ENCODE results near the gene GALNT14. TPM values are rescaled to one million over a fixed set of nuclear protein-coding genes. Genes with fewer than 3 reads are reported as not detected.

GALNT14 gene
- total RNA-seq, 1 experiment from 2014 or later, result 1.6 TPM

DNA sequence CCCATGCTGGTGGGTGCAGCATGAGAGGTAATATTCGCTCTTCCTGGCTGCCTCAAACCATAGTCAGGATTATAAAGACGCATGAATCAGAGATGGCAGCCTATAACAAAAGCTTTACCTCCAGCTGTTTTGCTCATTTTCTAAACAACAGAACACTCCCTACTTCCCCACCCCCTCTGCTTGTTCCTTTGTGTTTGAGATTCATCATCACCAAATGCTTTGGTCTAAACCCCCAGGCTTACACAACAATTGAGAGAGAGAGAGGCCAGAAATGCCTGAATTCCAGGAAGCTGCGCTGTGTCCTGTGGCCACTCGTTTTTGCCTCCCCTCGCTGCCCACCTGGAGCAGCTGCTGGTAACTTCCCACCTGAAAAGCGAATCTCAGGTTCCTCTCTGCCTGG, 252.2 kb downstream of the GALNT14 start:
- H3K9me2 ChIP-seq (replicated peaks; ENCODE audit: insufficient read depth, low read length), result no peaks in the 10 kb centered on the region

DNA sequence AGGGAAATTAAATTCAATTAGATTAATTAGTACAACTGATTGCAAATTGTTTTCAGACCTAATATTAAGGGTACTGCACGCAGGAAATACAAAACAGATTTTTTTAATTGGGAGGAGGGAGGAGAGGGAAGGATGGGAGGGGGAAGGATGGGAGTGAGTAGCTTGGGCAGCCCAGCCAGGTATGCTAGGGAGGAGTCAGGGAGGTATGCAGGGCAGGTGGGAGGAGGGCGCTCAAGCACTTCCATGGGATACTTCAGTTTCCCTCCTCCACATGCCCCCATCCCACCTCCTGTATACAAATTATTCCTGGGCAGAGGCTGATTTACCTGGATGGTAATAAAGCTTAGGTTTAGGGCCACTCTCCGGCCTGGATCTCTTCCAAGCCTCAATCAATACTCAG, 254.4 kb downstream of the GALNT14 start:
- Histone ChIP-seq H3K27me3 (ENCODE audit: low read length) (no peaks in the 10 kb centered on the region), H4K20me1 (ENCODE audit: insufficient read depth, low read depth, low read length) (no peaks in the 10 kb centered on the region), H3K4me2 (ENCODE audit: low read depth, low read length, poor library complexity, severe bottlenecking) (no peak overlapping the region), H2AFZ (ENCODE audit: low read length) (no peak overlapping the region), H3K36me3 (ENCODE audit: insufficient read depth, low read length) (no peaks in the 10 kb centered on the region), H3K27ac (ENCODE audit: low read length) (no peak overlapping the region), H3K9me2 (replicated peaks; ENCODE audit: insufficient read depth, low read length) (no peaks in the 10 kb centered on the region), H3K4me1 (ENCODE audit: low read length) (no peaks in the 10 kb centered on the region), H3K9ac (ENCODE audit: low read length) (no peak overlapping the region), H3K79me2 (ENCODE audit: low read length) (no peaks in the 10 kb centered on the region), H3K9me3 (ENCODE audit: low read length) (no peaks in the 10 kb centered on the region), H3K4me3 (ENCODE audit: low read length) (no peak overlapping the region)
- DNase-seq, result no peak

More for the DNA sequence above, 252.2 kb downstream of the GALNT14 start:
- Histone ChIP-seq H3K4me1 (ENCODE audit: low read length) (no peaks in the 10 kb centered on the region), H3K79me2 (ENCODE audit: low read length) (no peaks in the 10 kb centered on the region), H3K9me3 (ENCODE audit: low read length) (no peaks in the 10 kb centered on the region), H3K9ac (ENCODE audit: low read length) (no peak overlapping the region), H2AFZ (ENCODE audit: low read length) (no peak overlapping the region), H3K27ac (ENCODE audit: low read length) (no peak overlapping the region), H3K36me3 (ENCODE audit: insufficient read depth, low read length) (no peaks in the 10 kb centered on the region), H4K20me1 (ENCODE audit: insufficient read depth, low read depth, low read length) (no peaks in the 10 kb centered on the region), H3K4me3 (ENCODE audit: low read length) (no peak overlapping the region), H3K4me2 (ENCODE audit: low read depth, low read length, poor library complexity, severe bottlenecking) (no peak overlapping the region), H3K27me3 (ENCODE audit: low read length) (no peaks in the 10 kb centered on the region)
- no peak for DNase-seq

DNA sequence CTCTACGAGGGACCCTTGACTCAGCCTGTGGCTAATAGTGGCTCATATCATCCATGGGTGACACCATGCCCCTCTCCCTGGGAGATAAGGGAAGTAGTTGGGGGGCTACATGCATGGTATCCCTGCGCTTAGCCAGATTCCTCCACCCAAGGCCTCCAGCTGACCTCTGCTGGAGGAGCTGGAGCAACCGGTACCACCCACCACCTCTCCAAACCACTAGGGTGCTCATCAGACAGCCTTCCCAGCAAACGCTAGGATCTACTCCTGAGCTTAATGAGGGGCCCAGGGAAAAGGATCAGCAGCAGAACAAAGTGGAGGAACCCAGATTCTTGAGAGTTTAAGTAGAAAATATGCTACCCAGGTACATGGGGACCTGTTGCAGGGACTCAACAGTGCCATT, 255.1 kb downstream of the GALNT14 start:
- Histone ChIP-seq H3K4me3 (ENCODE audit: low read length) (no peak overlapping the region), H3K36me3 (ENCODE audit: insufficient read depth, low read length) (no peaks in the 10 kb centered on the region), H2AFZ (ENCODE audit: low read length) (no peak overlapping the region), H3K27ac (ENCODE audit: low read length) (no peak overlapping the region), H3K9ac (ENCODE audit: low read length) (no peak overlapping the region), H3K4me1 (ENCODE audit: low read length) (no peaks in the 10 kb centered on the region), H3K4me2 (ENCODE audit: low read depth, low read length, poor library complexity, severe bottlenecking) (no peak overlapping the region), H4K20me1 (ENCODE audit: insufficient read depth, low read depth, low read length) (no peaks in the 10 kb centered on the region), H3K79me2 (ENCODE audit: low read length) (no peaks in the 10 kb centered on the region), H3K9me3 (ENCODE audit: low read length) (no peaks in the 10 kb centered on the region), H3K27me3 (ENCODE audit: low read length) (no peaks in the 10 kb centered on the region), H3K9me2 (replicated peaks; ENCODE audit: insufficient read depth, low read length) (no peaks in the 10 kb centered on the region)
- DNase-seq, result no peak

DNA sequence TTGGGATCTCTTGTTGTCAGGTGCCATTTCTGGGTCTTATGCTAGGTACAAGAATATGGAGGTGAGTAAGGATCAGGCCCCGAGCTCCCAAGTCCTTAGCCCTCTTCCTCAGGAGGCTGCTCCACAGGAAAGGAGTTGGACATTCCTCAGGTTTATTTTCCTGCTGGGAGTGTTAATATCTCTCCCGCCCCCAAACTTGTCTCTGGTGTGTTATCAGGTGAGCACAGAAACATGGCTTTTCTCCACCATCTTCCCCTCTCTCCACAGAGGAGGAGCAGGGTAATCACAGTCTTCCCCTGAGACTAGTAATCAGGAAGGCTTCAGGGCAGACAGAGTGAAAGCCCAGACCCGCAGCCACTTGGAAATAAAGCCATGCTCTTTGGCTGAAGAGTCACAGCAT, 257.7 kb downstream of the GALNT14 start:
- H3K79me2 ChIP-seq (ENCODE audit: low read length), result no peaks in the 10 kb centered on the region
- H3K9me3 ChIP-seq (ENCODE audit: low read length), result no peaks in the 10 kb centered on the region
- H3K9me2 ChIP-seq (replicated peaks; ENCODE audit: insufficient read depth, low read length), result no peaks in the 10 kb centered on the region
- H3K4me3 ChIP-seq (ENCODE audit: low read length), result no peak overlapping the region
- no peaks in the 10 kb centered on the region for H3K36me3 ChIP-seq (ENCODE audit: insufficient read depth, low read length)
- H4K20me1 ChIP-seq (ENCODE audit: insufficient read depth, low read depth, low read length), result no peaks in the 10 kb centered on the region
- H2AFZ ChIP-seq (ENCODE audit: low read length), result no peak overlapping the region
- no peak for DNase-seq
- H3K4me1 ChIP-seq (ENCODE audit: low read length), result no peaks in the 10 kb centered on the region
- H3K4me2 ChIP-seq (ENCODE audit: low read depth, low read length, poor library complexity, severe bottlenecking), result no peak overlapping the region
- H3K27me3 ChIP-seq (ENCODE audit: low read length), result no peaks in the 10 kb centered on the region
- H3K9ac ChIP-seq (ENCODE audit: low read length), result no peak overlapping the region
- H3K27ac ChIP-seq (ENCODE audit: low read length), result no peak overlapping the region

DNA sequence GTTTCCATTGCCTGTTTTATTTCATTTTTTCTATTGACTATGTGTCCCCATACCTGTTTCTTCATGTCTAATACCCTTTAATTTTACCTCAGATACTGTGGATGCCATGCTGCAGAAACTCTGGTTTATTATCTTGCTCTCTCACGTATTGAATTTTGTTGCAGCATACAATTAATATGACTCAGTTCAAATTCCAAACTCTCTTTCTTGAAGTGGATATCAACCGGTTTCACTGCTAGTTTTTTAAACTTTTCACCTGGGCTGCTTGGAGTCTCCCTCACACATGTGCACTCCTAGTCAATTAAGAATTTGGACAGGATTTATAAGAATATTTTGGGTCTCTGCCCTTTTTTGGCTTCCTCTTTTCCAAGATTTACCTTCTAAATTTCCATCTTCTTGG, 260.4 kb downstream of the GALNT14 start:
- Histone ChIP-seq H3K9ac (ENCODE audit: low read length) (no peak overlapping the region), H2AFZ (ENCODE audit: low read length) (no peak overlapping the region), H3K4me3 (ENCODE audit: low read length) (no peak overlapping the region), H3K36me3 (ENCODE audit: insufficient read depth, low read length) (no peaks in the 10 kb centered on the region), H3K4me2 (ENCODE audit: low read depth, low read length, poor library complexity, severe bottlenecking) (no peak overlapping the region), H3K4me1 (ENCODE audit: low read length) (no peaks in the 10 kb centered on the region), H3K9me2 (replicated peaks; ENCODE audit: insufficient read depth, low read length) (no peaks in the 10 kb centered on the region), H4K20me1 (ENCODE audit: insufficient read depth, low read depth, low read length) (no peaks in the 10 kb centered on the region), H3K27me3 (ENCODE audit: low read length) (no peaks in the 10 kb centered on the region), H3K27ac (ENCODE audit: low read length) (no peak overlapping the region), H3K79me2 (ENCODE audit: low read length) (no peaks in the 10 kb centered on the region), H3K9me3 (ENCODE audit: low read length) (no peaks in the 10 kb centered on the region)
- DNase-seq, result no peak

DNA sequence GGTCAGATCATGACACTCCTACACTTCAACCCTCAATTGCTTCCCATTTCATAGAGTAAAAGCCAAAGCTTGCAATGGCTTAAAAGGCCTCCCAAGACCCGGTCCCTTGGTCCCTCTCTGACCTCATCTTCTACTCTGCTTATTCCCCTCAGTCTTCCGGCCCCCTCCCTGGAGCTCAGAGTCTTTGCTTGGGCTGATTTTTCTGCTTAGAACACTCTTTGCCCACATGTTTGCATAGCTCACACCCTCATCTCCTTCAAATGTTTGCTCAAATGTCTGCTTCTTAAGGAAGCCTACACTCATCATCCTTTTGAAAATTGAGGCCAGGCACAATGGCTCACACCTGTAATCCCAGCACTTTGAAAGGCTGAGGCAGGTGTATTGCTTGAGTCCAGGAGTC, 265.4 kb downstream of the GALNT14 start:
- Histone ChIP-seq H3K27me3 (ENCODE audit: low read length) (no peaks in the 10 kb centered on the region), H3K9ac (ENCODE audit: low read length) (no peak overlapping the region)
- no peak for DNase-seq

DNA sequence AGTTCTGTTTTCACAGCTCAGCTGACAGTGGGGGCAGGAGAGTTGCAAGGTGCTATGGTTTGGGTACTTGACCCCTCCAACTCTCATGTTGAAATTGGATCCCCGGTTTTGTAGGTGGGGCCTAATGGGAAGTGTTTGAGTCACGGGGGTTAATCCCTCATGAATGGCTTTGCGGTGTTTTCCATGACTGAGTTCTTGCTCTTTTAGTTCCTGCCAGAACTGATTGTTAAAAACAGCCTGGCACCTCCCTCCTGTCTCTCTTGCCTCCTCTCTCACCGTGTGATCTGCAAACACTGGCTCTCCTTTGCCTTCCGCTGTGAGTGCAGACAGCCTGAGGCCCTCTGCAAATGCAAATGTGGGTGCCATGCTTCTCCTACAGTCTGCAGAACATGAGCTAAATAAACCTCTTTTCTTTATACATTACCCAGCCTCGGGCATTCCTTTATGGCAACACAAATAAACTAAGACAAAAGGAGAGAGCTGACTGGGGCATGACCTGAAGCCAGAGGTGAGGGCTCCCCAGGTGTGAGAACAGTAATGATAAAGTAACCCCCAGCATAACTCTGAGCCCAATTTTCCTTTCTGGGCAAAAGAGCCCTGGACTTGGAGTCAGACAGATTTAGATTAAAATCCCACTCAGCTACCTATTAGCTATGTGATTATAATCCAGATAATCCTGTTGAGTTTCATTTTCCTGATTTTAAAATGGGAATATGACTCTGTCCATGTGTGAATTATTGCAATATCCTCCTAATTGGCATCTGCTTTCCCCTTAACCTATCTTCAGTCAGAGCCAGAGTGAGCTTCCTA, 266.1 kb downstream of the GALNT14 start:
- H3K36me3 ChIP-seq (ENCODE audit: insufficient read depth, low read length), result no peaks in the 10 kb centered on the region
- no peaks in the 10 kb centered on the region for H3K27me3 ChIP-seq (ENCODE audit: low read length)
- H4K20me1 ChIP-seq (ENCODE audit: insufficient read depth, low read depth, low read length), result no peaks in the 10 kb centered on the region
- H3K9me2 ChIP-seq (replicated peaks; ENCODE audit: insufficient read depth, low read length), result no peaks in the 10 kb centered on the region
- no peak overlapping the region for H3K9ac ChIP-seq (ENCODE audit: low read length)
- H3K4me1 ChIP-seq (ENCODE audit: low read length), result peaks cover 5% of the 10 kb centered on the region
- H3K4me2 ChIP-seq (ENCODE audit: low read depth, low read length, poor library complexity, severe bottlenecking), result no peak overlapping the region
- DNase-seq, result no peak
- H3K27ac ChIP-seq (ENCODE audit: low read length), result no peak overlapping the region
- H3K79me2 ChIP-seq (ENCODE audit: low read length), result no peaks in the 10 kb centered on the region
- H2AFZ ChIP-seq (ENCODE audit: low read length), result no peak overlapping the region
- H3K9me3 ChIP-seq (ENCODE audit: low read length), result no peaks in the 10 kb centered on the region
- no peak overlapping the region for H3K4me3 ChIP-seq (ENCODE audit: low read length)

More for the DNA sequence above, 265.4 kb downstream of the GALNT14 start:
- no peak overlapping the region for H3K4me3 ChIP-seq (ENCODE audit: low read length)
- H3K4me2 ChIP-seq (ENCODE audit: low read depth, low read length, poor library complexity, severe bottlenecking), result no peak overlapping the region
- no peaks in the 10 kb centered on the region for H3K4me1 ChIP-seq (ENCODE audit: low read length)
- H2AFZ ChIP-seq (ENCODE audit: low read length), result no peak overlapping the region
- H4K20me1 ChIP-seq (ENCODE audit: insufficient read depth, low read depth, low read length), result no peaks in the 10 kb centered on the region
- H3K36me3 ChIP-seq (ENCODE audit: insufficient read depth, low read length), result no peaks in the 10 kb centered on the region
- H3K27ac ChIP-seq (ENCODE audit: low read length), result no peak overlapping the region
- H3K9me2 ChIP-seq (replicated peaks; ENCODE audit: insufficient read depth, low read length), result no peaks in the 10 kb centered on the region
- H3K9me3 ChIP-seq (ENCODE audit: low read length), result no peaks in the 10 kb centered on the region
- H3K79me2 ChIP-seq (ENCODE audit: low read length), result no peaks in the 10 kb centered on the region

DNA sequence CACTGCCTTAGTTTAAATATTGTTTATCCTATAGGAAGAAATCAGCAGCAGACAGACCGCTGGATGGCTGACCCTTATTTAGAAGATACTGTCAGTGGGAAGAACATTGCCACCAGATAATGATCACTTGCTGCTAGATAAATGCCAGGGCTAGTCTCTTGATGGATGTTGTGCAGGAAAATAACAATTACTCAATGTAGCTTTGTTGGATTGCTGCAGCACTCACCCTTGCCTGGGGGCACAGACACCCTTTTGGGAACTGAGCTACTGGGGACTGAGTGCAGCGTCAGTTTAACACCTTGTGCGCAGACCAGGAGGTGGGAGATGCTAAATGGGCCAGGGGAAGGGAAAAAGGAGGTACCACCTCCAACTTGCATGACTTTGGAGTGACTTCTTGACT, 266.8 kb downstream of the GALNT14 start:
- H3K9me2 ChIP-seq (replicated peaks; ENCODE audit: insufficient read depth, low read length), result no peaks in the 10 kb centered on the region
- H4K20me1 ChIP-seq (ENCODE audit: insufficient read depth, low read depth, low read length), result no peaks in the 10 kb centered on the region
- H3K9me3 ChIP-seq (ENCODE audit: low read length), result no peaks in the 10 kb centered on the region
- H3K27ac ChIP-seq (ENCODE audit: low read length), result no peak overlapping the region
- H3K9ac ChIP-seq (ENCODE audit: low read length), result no peak overlapping the region
- H2AFZ ChIP-seq (ENCODE audit: low read length), result no peak overlapping the region
- DNase-seq, result no peak
- H3K79me2 ChIP-seq (ENCODE audit: low read length), result no peaks in the 10 kb centered on the region
- H3K27me3 ChIP-seq (ENCODE audit: low read length), result no peaks in the 10 kb centered on the region
- H3K36me3 ChIP-seq (ENCODE audit: insufficient read depth, low read length), result no peaks in the 10 kb centered on the region
- H3K4me1 ChIP-seq (ENCODE audit: low read length), result peaks cover 13% of the 10 kb centered on the region
- no peak overlapping the region for H3K4me2 ChIP-seq (ENCODE audit: low read depth, low read length, poor library complexity, severe bottlenecking)
- H3K4me3 ChIP-seq (ENCODE audit: low read length), result no peak overlapping the region
